Dendritic cell treated with granulocyte-macrophage colony-stimulating factor and Interleukin-4, amounts not matched to agents 40 ng/mL and 50 ng/mL, for 4 days (primary cell): ENCODE data around the gene GPX7.

ENCODE experiments used
- H3K27ac Mint-ChIP-seq: one replicate; pipeline ENCODE4 v1.8.0; 2022; ENCODE audit warnings: mild to moderate bottlenecking, mixed read lengths
- H3K27me3 Mint-ChIP-seq: one replicate; pipeline ENCODE4 v1.8.0; 2022; ENCODE audit warnings: mild to moderate bottlenecking, mixed read lengths
- H3K36me3 Mint-ChIP-seq: one replicate; pipeline ENCODE4 v1.8.0; 2022; ENCODE audit warnings: low read depth, mixed read lengths
- H3K4me1 Mint-ChIP-seq: one replicate; pipeline ENCODE4 v1.8.0; 2022; ENCODE audit warnings: low read depth, mixed read lengths
- H3K4me3 Mint-ChIP-seq: one replicate; pipeline ENCODE4 v1.8.0; 2022; ENCODE audit warnings: mild to moderate bottlenecking, moderate library complexity, mixed read lengths
- H3K9me3 Mint-ChIP-seq: one replicate; pipeline ENCODE4 v1.8.0; 2022; ENCODE audit warnings: mixed read lengths
- intact Hi-C: fragments of 100-400 bp; cut with micrococcal nuclease; formaldehyde crosslinking; loops from one replicate; pipeline ENCODE4 v1.15.0; 2022

GPX7 gene

DNA sequence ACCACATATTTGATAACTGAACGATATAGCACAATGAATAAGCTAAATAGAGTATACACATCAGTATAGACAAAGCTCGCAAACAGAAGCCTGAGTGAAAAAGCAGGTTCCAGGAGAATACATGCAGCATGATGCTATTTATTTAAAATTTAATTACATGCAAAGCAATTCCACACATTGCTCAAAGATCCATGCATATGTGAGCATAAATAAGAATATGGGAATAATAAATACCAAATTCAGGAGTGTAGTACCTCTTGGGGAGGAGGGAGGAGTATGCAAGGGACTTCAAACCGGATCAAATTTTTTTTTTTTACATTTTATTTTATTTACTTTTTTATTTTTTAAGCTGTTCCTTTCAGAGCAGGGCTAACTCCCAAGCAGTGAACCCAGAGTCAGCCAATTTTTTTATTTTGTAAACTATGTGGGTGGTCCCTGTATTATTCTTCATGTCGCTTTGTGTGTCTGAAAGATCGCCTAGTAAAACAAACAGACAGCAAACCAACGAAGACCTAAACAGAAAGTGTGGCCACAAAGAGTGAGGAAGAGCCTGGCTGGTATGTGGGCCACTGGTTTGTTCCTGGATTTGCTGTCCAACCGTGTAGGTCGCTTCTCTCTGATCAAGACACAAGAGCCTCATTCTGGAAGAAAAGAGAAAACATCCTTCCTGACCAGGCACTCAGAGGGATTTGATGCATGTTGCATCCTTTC is 26.6 kb downstream of the GPX7 start:
- H3K9me3 Mint-ChIP-seq: no peaks in the 10 kb centered on the region
- intact Hi-C loops: no loop called here
- no peak overlapping the region for H3K4me3 Mint-ChIP-seq
- peaks cover 31% of the 10 kb centered on the region for H3K4me1 Mint-ChIP-seq
- H3K36me3 Mint-ChIP-seq: no peaks in the 10 kb centered on the region
- peaks cover 25% of the 10 kb centered on the region for H3K27me3 Mint-ChIP-seq
- H3K27ac Mint-ChIP-seq: no peak overlapping the region

DNA sequence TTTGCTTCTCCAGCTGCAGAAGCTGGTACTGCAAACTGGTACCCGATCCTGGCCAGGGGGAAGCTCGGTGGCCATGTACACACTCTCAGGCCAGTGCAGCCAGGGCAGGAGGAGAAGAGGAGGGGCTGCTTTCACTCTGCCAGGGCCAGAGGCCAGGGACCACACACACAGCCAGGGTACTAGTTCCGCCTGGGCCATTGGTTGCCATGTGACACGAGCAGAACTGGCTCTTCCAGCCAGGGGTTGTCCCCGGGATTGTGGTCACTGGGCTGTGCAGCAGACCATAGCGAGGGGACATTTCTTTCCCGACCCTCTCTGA is 27.1 kb downstream of the GPX7 start:
- intact Hi-C loops: no loop called here
- peaks cover 35% of the 10 kb centered on the region for H3K4me1 Mint-ChIP-seq

DNA sequence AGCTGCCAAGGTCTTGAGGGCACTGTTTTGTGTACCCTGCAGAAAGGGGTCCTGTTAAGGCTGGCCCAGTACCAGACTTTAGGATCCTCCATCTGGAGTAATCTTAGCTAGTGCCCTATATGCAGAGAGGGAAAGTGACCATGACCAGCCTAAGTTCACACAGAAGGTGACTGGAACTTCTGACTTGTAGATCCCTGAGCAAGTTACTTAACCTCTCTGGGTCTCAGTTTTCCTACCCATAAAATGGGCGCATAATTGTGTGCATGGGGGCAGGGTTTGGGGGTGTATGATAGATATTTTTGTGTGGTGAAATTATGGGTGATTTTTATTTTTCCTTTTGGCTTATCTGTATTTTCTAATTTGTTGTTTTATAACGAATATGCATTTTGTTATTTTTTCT is 27.5 kb downstream of the GPX7 start:
- intact Hi-C loops: no loop called here
- H3K4me3 Mint-ChIP-seq: no peak overlapping the region
- peaks cover 30% of the 10 kb centered on the region for H3K27me3 Mint-ChIP-seq
- no peak overlapping the region for H3K27ac Mint-ChIP-seq
- H3K4me1 Mint-ChIP-seq: peaks cover 35% of the 10 kb centered on the region
- H3K36me3 Mint-ChIP-seq: no peaks in the 10 kb centered on the region
- H3K9me3 Mint-ChIP-seq: no peaks in the 10 kb centered on the region

More for the DNA sequence above, 27.1 kb downstream of the GPX7 start:
- no peak overlapping the region for H3K27ac Mint-ChIP-seq
- H3K36me3 Mint-ChIP-seq: no peaks in the 10 kb centered on the region
- H3K9me3 Mint-ChIP-seq: no peaks in the 10 kb centered on the region
- no peak overlapping the region for H3K4me3 Mint-ChIP-seq
- H3K27me3 Mint-ChIP-seq: peaks cover 30% of the 10 kb centered on the region

DNA sequence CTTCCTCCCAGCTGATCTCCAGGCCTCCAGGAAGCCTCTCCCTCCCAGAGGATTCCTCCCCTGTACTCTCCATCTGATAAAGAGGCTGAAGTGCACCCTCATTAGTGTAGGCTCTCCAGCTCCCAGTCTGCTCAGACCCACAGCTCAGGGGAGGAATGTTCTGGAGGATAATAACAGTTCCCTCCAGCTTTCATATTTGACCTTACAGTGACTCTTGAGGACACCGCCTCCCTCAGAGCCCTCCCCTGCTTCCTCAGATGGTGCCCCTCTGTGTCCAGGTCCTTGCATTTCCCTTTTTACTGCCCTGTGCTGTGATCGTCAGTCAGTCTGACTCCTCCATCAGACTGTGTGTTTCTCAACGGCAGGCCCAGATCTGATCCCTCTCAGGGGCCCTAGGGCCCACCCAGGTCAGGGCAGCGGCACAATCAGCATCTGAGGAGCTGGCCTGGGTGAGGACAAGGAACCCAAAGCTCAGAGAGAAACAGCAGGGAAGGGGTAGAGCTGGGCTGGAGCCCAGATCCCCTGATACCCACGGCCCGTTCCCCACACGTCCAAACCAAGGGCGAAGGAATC is 29.7 kb downstream of the GPX7 start:
- no peak overlapping the region for H3K4me3 Mint-ChIP-seq
- intact Hi-C loops: no loop called here
- peaks cover 36% of the 10 kb centered on the region for H3K4me1 Mint-ChIP-seq
- no peak overlapping the region for H3K27ac Mint-ChIP-seq
- no peaks in the 10 kb centered on the region for H3K36me3 Mint-ChIP-seq
- H3K27me3 Mint-ChIP-seq: peaks cover 31% of the 10 kb centered on the region
- no peaks in the 10 kb centered on the region for H3K9me3 Mint-ChIP-seq

DNA sequence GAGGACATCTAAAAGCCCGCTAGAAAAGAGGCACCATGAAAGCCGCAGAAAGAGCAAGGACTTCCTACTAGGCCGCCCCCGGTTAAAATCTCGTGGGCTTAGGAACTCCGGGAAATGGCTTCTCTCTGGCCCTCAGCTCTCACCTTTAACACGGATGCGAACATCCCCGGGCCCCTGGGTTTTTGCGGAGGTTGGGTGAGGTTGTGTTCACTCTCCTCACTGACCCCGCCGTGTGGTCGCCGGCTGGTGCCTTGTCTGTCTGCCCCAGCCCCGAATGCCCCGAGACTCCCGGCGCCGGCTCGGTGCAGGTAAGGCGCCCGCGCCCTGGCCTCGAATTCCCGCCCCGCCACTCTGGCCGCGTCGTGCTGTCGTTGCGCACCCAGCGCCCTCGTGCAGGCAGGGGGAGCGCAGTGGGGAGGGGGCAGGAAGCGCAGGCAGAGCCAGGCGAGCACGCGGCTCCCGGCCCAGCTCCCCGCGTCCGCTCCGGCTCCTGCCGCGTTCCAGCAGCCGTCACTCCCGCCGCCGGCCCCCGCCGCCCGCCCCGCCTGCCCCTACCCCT is 30.6 kb downstream of the GPX7 start, which contains the start of gene SHISAL2A:
Gene SHISAL2A, plus strand, starts transcription at position 437 of the 559 bp plus-strand sequence. CDS start 326 bp downstream, outside the sequence.
- peak within 1 kb of the TSS; percentile 78 for H3K4me3 Mint-ChIP-seq
- no peaks in the 10 kb centered on the region for H3K9me3 Mint-ChIP-seq
- no peak within 1 kb of the TSS for H3K27ac Mint-ChIP-seq
- intact Hi-C loops: no loop called here
- H3K36me3 Mint-ChIP-seq: no peaks in the 10 kb centered on the region
- H3K27me3 Mint-ChIP-seq: peaks cover 33% of the 10 kb centered on the region
- H3K4me1 Mint-ChIP-seq: peaks cover 37% of the 10 kb centered on the region

DNA sequence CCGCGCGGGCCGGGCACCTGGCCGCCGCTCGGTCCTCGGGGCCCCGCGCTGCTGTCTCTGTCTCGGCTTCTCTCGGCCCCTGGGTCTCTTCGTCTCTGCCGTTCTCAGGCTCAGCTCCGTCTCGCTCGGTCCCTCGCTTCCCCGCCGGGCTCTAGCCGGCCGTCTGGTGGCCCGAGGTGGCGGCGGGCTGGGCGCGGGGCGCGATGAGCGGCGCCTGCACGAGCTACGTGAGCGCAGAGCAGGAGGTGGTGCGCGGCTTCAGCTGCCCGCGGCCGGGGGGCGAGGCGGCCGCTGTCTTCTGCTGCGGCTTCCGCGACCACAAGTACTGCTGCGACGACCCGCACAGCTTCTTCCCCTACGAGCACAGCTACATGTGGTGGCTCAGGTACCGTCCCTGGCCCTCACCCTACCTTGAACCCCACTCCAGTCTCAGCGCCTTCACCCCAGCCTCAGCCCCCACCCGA is 31.2 kb downstream of the GPX7 start:
- Mint-ChIP-seq H3K4me3 (peak overlapping the region; percentile 78), H3K27me3 (peaks cover 33% of the 10 kb centered on the region), H3K9me3 (no peaks in the 10 kb centered on the region), H3K27ac (no peak overlapping the region), H3K36me3 (no peaks in the 10 kb centered on the region), H3K4me1 (peaks cover 42% of the 10 kb centered on the region)
- intact Hi-C loops: no loop called here

DNA sequence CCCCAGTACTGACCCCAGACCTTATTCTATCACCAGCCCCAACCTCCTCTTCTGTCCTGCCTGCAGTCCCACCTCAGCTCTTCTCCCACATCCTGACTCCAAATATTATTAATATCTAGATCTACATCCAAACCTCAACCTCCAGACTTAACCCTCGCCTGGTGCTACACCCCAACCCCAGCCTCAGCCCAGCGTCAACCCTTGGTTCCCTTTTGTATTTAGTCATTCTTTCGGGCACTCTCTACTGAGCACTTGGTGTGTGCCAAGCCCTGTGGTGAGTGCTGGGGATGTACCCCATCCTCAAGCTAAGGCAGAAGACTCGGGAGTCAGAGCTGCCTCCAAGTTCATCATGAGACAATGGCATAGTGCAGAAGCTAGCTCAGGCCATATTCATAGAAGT is 31.9 kb downstream of the GPX7 start:
- H3K4me1 Mint-ChIP-seq: peaks cover 43% of the 10 kb centered on the region
- no peak overlapping the region for H3K27ac Mint-ChIP-seq
- no peak overlapping the region for H3K4me3 Mint-ChIP-seq
- intact Hi-C loops: no loop called here
- peaks cover 33% of the 10 kb centered on the region for H3K27me3 Mint-ChIP-seq
- H3K36me3 Mint-ChIP-seq: no peaks in the 10 kb centered on the region
- no peaks in the 10 kb centered on the region for H3K9me3 Mint-ChIP-seq

DNA sequence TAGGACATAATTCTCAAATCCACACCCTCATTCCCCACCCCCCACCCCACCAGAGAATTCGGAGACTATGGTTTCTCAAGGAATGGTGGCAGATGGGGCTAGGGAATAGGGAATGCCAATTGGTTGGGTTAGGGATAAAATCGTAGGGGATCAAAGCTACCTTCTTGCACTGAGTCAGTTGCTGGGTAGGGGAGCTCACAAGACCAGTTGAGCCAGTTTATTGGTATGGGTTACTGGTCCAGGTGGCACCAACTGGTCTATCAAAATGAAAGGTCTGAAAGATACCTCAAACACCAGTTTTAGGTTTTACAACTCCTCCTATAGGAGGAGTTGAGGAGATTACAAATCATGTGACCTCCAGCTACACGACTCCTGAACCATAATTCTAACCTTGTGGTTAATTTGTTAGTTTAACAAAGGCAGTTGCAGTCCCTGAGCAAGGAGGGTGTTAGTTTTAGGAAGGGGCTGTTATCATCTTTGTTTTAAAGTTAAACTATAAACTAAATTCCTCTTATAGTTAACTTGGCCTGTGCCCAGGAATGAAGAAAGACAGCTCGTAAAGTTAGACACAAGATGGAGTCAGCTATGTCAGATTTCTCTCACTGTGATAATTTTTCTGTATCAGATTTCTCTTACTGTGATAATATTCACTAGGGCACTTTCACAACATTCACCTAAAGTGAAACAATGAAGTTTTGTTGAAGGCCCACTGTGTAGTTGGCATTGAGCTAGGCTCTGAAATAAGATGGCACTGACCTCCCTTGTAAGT is 33.3 kb downstream of the GPX7 start:
- H3K4me3 Mint-ChIP-seq: no peak overlapping the region
- peaks cover 33% of the 10 kb centered on the region for H3K27me3 Mint-ChIP-seq
- peaks cover 43% of the 10 kb centered on the region for H3K4me1 Mint-ChIP-seq
- intact Hi-C loops: no loop called here
- H3K27ac Mint-ChIP-seq: no peak overlapping the region
- H3K36me3 Mint-ChIP-seq: no peaks in the 10 kb centered on the region
- no peaks in the 10 kb centered on the region for H3K9me3 Mint-ChIP-seq

DNA sequence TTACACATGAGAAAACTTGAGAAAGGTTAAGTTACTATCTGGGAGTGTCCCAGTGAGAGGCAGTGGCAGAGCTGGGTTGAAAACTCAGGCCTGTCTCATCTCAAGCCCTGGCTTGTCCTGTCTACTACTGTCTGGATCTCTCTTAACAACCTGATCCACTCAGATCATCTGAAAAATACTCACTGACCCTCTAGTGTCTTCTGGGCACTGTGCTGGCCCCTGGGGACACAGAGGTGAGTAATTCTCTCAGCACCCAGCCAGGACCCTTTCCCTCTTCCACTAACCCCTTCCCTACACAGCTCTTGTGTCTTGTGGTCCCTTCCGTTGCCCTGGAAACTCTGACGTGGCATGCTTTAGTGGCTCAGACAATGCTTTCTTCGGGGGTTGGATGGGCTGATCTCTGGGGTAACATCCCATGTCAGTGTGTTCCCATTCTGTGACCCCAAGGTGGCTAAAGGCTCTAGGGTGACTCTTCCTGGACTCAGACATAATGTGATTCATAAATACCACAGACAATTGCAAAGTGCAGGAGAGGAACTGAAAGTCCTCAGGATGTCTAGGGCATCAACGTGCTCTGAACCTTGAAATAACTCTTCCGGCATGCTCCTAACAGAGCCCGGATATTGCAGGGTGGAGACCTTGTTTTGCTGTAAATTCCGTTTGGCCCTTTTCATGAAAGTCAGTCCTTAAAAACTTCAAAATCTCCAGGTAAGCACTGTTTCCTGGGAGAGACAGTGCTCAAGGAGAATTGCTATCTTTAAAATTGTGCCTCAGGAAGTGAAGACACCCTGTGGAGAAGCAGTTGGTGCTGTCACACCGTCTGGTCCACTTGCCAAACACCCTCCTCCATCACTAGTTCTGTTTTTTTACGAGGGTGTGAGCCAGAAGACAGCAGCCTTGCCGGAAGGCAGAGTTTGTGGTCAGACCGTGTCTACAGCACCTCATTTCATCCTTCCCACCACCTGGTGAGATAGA is 34.8 kb downstream of the GPX7 start:
- no peaks in the 10 kb centered on the region for H3K9me3 Mint-ChIP-seq
- H3K27me3 Mint-ChIP-seq: peaks cover 25% of the 10 kb centered on the region
- peaks cover 45% of the 10 kb centered on the region for H3K4me1 Mint-ChIP-seq
- H3K36me3 Mint-ChIP-seq: no peaks in the 10 kb centered on the region
- H3K4me3 Mint-ChIP-seq: no peak overlapping the region
- no peak overlapping the region for H3K27ac Mint-ChIP-seq
- intact Hi-C loops: no loop called here

DNA sequence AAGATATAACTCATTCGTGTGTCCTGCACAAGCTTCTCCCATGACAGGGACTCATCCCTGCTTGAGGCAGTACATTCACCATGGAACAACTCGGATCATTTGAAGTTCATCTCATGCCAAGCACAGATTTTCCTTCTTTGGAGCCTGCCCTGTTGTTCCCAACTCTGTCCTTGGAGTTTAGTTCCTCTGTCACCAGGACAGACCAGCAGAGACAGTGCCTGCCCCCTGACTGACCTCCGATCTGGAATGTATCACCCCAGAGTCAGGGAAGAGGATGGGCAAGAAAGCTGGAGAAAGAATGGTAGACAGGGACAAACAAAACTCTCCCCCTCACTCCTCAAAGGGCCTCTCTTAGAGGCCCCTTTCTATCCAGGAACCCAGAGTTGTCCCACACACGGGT is 35.8 kb downstream of the GPX7 start:
- Mint-ChIP-seq H3K4me3 (no peak overlapping the region), H3K9me3 (no peaks in the 10 kb centered on the region), H3K27me3 (peaks cover 15% of the 10 kb centered on the region), H3K4me1 (peaks cover 39% of the 10 kb centered on the region), H3K27ac (no peak overlapping the region), H3K36me3 (no peaks in the 10 kb centered on the region)
- intact Hi-C loops: no loop called here

DNA sequence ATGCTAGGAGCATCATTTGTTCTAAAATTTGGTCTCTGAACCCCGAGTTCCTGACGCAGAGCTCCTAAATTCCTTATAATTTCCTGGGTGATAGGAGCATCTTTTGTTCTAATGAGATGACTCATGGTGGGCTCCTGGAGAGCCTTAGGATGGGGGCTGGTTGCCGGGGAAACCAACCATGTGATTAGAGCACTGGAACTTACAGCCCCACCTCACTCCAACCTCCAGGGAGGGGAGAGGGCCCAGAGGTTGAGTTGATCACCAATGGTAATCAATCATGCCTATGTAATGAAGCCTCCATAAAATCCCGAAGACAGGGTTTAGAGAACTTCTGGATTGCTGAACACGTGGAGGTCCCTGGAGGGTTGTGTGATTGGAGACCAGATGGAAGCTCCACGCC is 38.5 kb downstream of the GPX7 start:
- H3K27ac Mint-ChIP-seq: no peak overlapping the region
- no peak overlapping the region for H3K4me3 Mint-ChIP-seq
- intact Hi-C loops: no loop called here
- H3K4me1 Mint-ChIP-seq: peaks cover 27% of the 10 kb centered on the region
- H3K27me3 Mint-ChIP-seq: peaks cover 3% of the 10 kb centered on the region
- H3K9me3 Mint-ChIP-seq: no peaks in the 10 kb centered on the region
- no peaks in the 10 kb centered on the region for H3K36me3 Mint-ChIP-seq

DNA sequence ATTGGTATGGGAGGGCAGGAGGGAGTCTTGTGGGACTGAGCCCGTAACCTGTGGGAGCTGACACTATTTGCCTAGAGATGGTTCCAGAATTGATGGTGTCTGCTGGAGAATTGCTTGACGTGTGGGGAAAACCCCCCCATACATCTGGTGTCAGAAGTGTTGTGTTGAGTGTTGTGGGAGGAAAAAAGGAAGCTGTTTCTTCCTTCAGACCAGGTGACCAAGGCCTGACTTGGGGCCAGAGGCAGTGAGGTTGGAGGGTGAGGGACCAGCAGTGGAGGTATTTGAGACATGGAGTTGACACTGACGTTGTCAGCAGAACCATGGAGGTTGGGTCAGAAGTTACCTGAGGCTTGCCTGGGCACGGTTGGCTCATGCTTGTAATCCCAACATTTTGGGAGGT is 39.1 kb downstream of the GPX7 start:
- peak overlapping the region; percentile 6 for H3K27ac Mint-ChIP-seq
- H3K36me3 Mint-ChIP-seq: no peaks in the 10 kb centered on the region
- H3K4me3 Mint-ChIP-seq: no peak overlapping the region
- peaks cover 27% of the 10 kb centered on the region for H3K4me1 Mint-ChIP-seq
- intact Hi-C loops: no loop called here
- no peaks in the 10 kb centered on the region for H3K9me3 Mint-ChIP-seq
- H3K27me3 Mint-ChIP-seq: peaks cover 3% of the 10 kb centered on the region

DNA sequence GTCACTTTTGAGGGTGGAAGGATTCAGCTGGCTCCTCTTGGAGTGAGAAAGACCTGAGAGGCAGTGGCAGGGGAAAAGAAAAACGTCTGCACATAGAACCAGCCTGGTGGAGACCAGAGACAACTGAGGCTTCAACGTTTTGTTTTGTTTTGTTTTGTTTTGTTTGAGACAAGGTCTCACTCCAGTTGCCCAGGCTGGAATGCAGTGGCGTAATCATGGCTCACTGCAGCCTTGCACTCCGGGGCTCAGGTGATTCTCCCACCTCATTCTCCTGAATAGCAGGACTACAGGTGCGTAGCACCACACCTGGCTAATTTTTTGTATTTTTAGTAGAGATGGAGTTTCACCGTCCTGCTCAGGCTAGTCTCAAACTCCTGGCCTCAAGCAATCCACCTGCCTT is 43.1 kb downstream of the GPX7 start:
- H3K27ac Mint-ChIP-seq: no peak overlapping the region
- intact Hi-C loops: no loop called here
- H3K9me3 Mint-ChIP-seq: no peaks in the 10 kb centered on the region
- peaks cover 8% of the 10 kb centered on the region for H3K4me1 Mint-ChIP-seq
- H3K4me3 Mint-ChIP-seq: no peak overlapping the region
- H3K36me3 Mint-ChIP-seq: no peaks in the 10 kb centered on the region
- H3K27me3 Mint-ChIP-seq: no peaks in the 10 kb centered on the region
